Muscle layer of colon (tissue), 2 donors: ENCODE results near the gene SLC22A3.

Experiments used
- H3K27ac ChIP-seq: one replicate; pipeline ENCODE4 v1.7.0; 2013; ENCODE audit warnings: low read depth, mild to moderate bottlenecking, low read length, moderate library complexity
- H3K27me3 ChIP-seq, 2 donors: one replicate each; pipeline ENCODE4 v1.7.0; 2013; ENCODE audit warnings: low read length in 2 of 2, mild to moderate bottlenecking in 2 of 2; ENCODE audit not compliant: insufficient read depth in 2 of 2, control insufficient read depth in 1 of 2
- H3K36me3 ChIP-seq: one replicate; pipeline ENCODE4 v1.7.0; 2013; ENCODE audit warnings: mild to moderate bottlenecking, low read length; ENCODE audit not compliant: insufficient read depth
- H3K4me1 ChIP-seq: one replicate; pipeline ENCODE4 v1.7.0; 2013; ENCODE audit warnings: mild to moderate bottlenecking, low read length; ENCODE audit not compliant: insufficient read depth
- H3K4me3 ChIP-seq, 2 donors: one replicate each; pipeline ENCODE4 v1.7.0; 2013; ENCODE audit warnings: low read length in 2 of 2, low read depth in 1 of 2, mild to moderate bottlenecking in 1 of 2, moderate library complexity in 1 of 2
- H3K9ac ChIP-seq: one replicate; pipeline ENCODE4 v1.7.0; 2013; ENCODE audit warnings: low read length
- H3K9me3 ChIP-seq: one replicate; pipeline ENCODE4 v1.7.0; 2013; ENCODE audit warnings: mild to moderate bottlenecking, low read length
- donor health status: abdominal sarcoma.
- donor health status: Adenocarcinoma of cecum.

The SLC22A3 gene

DNA sequence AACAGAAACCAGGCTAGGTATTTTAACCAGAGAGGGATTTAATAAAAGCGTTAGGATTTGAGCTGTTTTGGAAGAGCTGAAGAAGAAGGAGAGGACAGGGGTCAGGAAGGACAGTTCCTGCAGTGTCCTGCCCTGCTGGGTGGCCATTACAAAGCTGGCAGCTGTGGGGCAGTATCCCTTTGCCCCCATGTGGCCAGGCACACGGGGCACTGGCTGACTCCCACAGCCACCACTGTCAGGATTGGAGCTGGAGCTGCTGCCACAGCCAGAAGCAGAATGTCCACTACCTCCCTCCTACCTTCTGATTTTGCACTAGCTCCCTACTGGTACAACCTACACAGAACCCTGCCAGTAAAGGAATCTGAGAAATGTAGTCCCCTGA, 46.5 kb downstream of the SLC22A3 start:
- no peak overlapping the region for H3K4me3 ChIP-seq
- H3K9ac ChIP-seq: no peak overlapping the region
- no peaks in the 10 kb centered on the region for H3K36me3 ChIP-seq
- H3K27ac ChIP-seq: no peak overlapping the region
- peaks cover 28% of the 10 kb centered on the region for H3K4me1 ChIP-seq
- H3K27me3 ChIP-seq: no peaks in the 10 kb centered on the region
- H3K9me3 ChIP-seq: no peaks in the 10 kb centered on the region

- H3K27me3 ChIP-seq: no peaks in the 10 kb centered on the region
- no peak overlapping the region for H3K27ac ChIP-seq
- H3K4me3 ChIP-seq: no peak overlapping the region
- H3K36me3 ChIP-seq: no peaks in the 10 kb centered on the region
- H3K9me3 ChIP-seq: no peaks in the 10 kb centered on the region
- no peak overlapping the region for H3K9ac ChIP-seq
- peaks cover 28% of the 10 kb centered on the region for H3K4me1 ChIP-seq
These were observed 47.0 kb downstream of the SLC22A3 start for GRCh38 chr6:160395187-160395586.

DNA sequence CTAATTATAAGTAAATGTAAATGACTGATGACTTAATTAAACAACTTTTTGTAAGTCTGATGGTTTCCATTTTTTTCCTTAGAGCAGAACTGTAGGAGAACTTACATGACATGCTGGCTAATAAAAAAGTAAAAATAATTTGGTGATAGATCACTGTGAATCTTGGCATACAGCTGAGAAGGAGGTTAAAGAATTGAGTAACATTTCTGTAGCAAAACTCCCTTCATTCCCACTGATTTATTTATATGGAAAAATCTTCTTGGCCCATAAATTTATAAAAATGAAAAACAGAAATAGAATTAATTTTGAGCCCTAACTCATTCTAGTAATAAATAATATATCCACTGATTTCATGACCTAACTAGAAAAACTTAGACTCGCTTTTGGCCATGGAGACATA, 48.1 kb downstream of the SLC22A3 start:
- Histone ChIP-seq H3K4me1 (peaks cover 24% of the 10 kb centered on the region), H3K27me3 (no peaks in the 10 kb centered on the region), H3K27ac (no peak overlapping the region)

GRCh38 chr6:160398674-160399271, 50.6 kb downstream of the SLC22A3 start:
- Histone ChIP-seq H3K27me3 (no peaks in the 10 kb centered on the region), H3K4me3 (no peak overlapping the region), H3K4me1 (peaks cover 13% of the 10 kb centered on the region), H3K9me3 (no peaks in the 10 kb centered on the region), H3K27ac (no peak overlapping the region), H3K36me3 (no peaks in the 10 kb centered on the region), H3K9ac (no peak overlapping the region)

More for the DNA sequence above, 48.1 kb downstream of the SLC22A3 start:
- no peak overlapping the region for H3K4me3 ChIP-seq
- no peak overlapping the region for H3K9ac ChIP-seq
- H3K9me3 ChIP-seq: no peaks in the 10 kb centered on the region
- H3K36me3 ChIP-seq: no peaks in the 10 kb centered on the region

GRCh38 chr6:160400446-160400845, 52.3 kb downstream of the SLC22A3 start:
- Histone ChIP-seq H3K27ac (no peak overlapping the region), H3K9ac (no peak overlapping the region), H3K36me3 (no peaks in the 10 kb centered on the region), H3K27me3 (no peaks in the 10 kb centered on the region), H3K4me1 (peaks cover 13% of the 10 kb centered on the region), H3K9me3 (no peaks in the 10 kb centered on the region), H3K4me3 (no peak overlapping the region)

DNA sequence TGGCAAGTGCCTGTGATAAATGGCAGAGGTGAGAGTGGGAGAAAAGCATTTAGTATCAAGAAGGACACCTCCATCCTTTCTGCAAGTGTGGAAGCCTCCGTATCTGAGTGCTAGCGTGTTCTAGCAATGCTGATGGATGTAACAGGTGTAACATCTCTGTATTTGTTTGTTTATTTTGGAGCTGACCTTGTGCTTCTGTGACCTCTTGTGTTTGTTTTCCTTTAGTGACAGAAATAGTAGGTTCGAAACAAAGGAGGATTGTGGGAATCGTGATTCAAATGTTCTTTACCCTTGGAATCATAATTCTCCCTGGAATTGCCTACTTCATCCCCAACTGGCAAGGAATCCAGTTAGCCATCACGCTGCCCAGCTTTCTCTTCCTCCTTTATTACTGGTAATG, 60.4 kb downstream of the SLC22A3 start:
- no peaks in the 10 kb centered on the region for H3K4me1 ChIP-seq
- no peak overlapping the region for H3K4me3 ChIP-seq
- H3K27me3 ChIP-seq: no peaks in the 10 kb centered on the region
- no peak overlapping the region for H3K9ac ChIP-seq
- H3K27ac ChIP-seq: no peak overlapping the region
- no peaks in the 10 kb centered on the region for H3K36me3 ChIP-seq
- H3K9me3 ChIP-seq: no peaks in the 10 kb centered on the region

DNA sequence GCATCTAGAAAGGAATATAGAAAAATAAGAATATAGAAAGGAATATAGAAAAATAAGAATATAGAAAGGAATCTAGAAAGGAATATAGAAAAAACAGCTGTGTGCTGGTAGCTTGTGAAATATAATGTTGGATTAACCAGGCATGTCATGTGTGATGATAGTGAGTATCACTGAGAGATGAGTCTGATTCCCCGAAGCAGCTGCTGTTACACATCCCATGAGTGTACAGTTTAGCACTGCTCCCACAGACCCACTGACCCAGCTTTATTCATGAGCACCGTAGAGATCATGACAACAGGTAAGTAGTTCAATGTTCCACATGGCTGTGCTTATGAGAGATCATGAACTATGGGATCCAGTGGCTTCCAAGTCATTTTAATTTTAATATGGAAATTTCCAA, 64.8 kb downstream of the SLC22A3 start:
- Histone ChIP-seq H3K4me1 (no peaks in the 10 kb centered on the region), H3K9ac (no peak overlapping the region), H3K36me3 (peaks cover 6% of the 10 kb centered on the region), H3K9me3 (no peaks in the 10 kb centered on the region), H3K27me3 (no peaks in the 10 kb centered on the region), H3K4me3 (no peak overlapping the region), H3K27ac (no peak overlapping the region)

DNA sequence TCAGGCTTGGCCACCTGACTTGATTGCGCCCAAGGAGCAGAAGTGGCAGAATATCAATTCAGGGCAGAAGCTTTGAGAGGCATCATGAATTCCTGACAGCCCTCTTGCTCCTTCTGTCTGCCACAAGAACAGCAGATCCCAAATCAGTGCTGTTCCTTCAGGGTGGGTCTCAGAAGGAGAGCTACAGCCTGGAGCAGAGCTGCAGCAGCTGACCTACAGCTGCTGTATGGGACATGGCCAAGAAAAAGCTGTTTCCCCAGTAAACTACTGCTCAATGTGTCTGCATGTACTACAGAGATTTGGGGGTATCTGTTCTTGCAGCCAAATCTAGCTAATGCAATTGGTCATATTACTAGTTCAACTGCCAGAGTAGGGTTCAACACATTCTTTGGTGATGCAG, 69.0 kb downstream of the SLC22A3 start:
- Histone ChIP-seq H3K9me3 (no peaks in the 10 kb centered on the region), H3K4me3 (no peak overlapping the region), H3K9ac (no peak overlapping the region), H3K27ac (no peak overlapping the region), H3K27me3 (no peaks in the 10 kb centered on the region), H3K4me1 (peaks cover 20% of the 10 kb centered on the region), H3K36me3 (peaks cover 6% of the 10 kb centered on the region)

DNA sequence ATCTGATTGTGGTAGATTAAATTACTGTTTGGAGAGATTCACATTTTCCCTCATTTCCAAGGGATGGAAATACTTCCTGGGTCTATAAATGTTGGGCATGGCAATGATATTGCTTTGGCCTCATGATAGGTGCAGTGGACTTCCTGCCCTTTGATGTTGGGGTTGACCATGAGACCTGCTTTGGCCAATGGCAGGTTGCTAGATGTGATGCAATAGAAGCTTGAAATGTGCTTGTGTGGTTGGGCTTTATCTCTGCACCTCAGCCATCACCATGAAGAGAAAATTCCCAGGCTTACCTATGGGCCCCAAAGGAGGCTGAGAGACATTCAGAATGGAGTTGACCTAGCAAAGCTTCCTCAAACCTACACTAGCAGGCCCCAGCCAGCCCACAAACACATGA, 69.4 kb downstream of the SLC22A3 start:
- Histone ChIP-seq H3K27ac (no peak overlapping the region), H3K9me3 (no peaks in the 10 kb centered on the region), H3K4me1 (peaks cover 24% of the 10 kb centered on the region), H3K27me3 (no peaks in the 10 kb centered on the region), H3K4me3 (no peak overlapping the region), H3K36me3 (peaks cover 6% of the 10 kb centered on the region), H3K9ac (no peak overlapping the region)

DNA sequence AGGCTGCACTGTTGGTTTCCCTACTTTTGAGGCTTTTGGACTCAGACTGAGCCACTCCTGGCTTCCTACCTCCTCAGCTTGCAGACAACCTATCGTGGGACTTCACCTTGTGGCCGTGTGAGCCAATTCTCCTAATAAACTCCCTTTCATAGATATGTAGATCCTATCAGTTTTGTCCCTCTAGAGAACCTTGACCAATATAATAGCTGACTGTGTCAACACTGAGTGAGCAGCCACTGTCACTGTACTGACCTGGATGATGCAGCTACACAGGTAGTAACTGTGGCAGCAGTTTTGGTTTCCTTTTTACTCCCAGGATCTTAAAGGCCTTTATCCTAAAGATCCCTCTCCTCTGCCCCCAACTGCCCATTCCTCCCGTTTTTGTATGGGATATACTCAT, 70.2 kb downstream of the SLC22A3 start:
- no peaks in the 10 kb centered on the region for H3K9me3 ChIP-seq
- no peak overlapping the region for H3K4me3 ChIP-seq
- no peak overlapping the region for H3K9ac ChIP-seq
- peaks cover 6% of the 10 kb centered on the region for H3K36me3 ChIP-seq
- H3K27ac ChIP-seq: no peak overlapping the region
- H3K27me3 ChIP-seq: no peaks in the 10 kb centered on the region
- H3K4me1 ChIP-seq: peaks cover 26% of the 10 kb centered on the region

DNA sequence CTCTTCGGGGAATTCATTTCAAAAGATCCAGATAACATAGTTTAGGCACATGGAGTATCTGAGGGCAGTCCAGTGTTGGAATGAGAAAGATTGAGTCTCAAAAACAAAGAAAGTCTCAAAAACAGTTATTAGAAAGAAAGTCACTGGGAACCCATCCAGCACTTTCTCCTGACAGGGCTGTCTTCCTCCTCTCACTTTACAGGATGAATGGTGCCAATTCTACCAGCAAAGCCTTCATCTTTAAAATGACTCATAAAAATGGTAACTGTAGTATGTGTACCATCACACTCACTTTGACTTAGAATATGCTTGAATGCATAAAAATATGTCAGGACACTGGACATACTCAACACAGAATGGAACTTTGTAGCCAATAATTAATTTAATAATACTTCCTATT, 71.3 kb downstream of the SLC22A3 start:
- H3K36me3 ChIP-seq: no peaks in the 10 kb centered on the region
- no peak overlapping the region for H3K27ac ChIP-seq
- peaks cover 28% of the 10 kb centered on the region for H3K4me1 ChIP-seq
- no peak overlapping the region for H3K4me3 ChIP-seq
- H3K9ac ChIP-seq: no peak overlapping the region
- H3K9me3 ChIP-seq: no peaks in the 10 kb centered on the region
- no peaks in the 10 kb centered on the region for H3K27me3 ChIP-seq

DNA sequence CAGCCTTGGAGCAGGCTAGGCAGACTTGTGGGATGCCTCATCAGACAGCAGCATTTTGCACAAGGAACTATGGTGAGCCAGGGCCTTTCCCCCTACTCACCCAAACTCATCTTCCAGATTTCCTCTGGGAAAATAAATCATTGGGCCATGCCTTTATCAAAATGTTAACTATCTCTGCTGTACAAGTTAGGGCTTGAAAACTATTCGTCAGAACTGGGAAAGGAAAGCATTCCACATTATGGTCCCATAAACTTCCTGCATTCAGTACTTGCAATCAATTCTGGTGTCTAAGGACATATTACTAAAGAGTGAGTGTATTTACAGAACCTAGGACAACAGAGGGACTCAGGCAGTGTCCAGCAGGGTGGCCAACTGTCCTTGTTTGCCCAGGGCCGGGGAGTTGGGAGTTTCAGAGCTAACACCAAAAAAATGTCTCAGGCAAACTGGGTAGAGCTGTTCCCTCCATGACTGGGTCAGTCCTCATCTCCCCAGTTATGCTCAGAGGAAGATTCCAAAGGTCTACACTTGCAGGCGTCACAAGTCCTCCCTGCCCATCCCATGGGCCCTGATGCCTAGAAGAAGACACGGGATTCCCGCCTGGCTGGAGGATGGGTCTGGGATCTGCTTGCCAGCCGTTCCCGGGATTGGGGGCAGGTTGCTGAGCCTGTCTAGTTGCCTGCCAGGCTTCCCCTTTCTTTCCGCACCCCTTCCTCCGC, 72.2 kb downstream of the SLC22A3 start:
- H3K27me3 ChIP-seq: no peaks in the 10 kb centered on the region
- H3K36me3 ChIP-seq: no peaks in the 10 kb centered on the region
- no peak overlapping the region for H3K4me3 ChIP-seq
- H3K27ac ChIP-seq: peak overlapping the region; percentile 67
- no peaks in the 10 kb centered on the region for H3K9me3 ChIP-seq
- H3K9ac ChIP-seq: peak overlapping the region; percentile 21
- H3K4me1 ChIP-seq: peaks cover 31% of the 10 kb centered on the region
